ENCODE data around the gene JMJD8. TPM values are rescaled to one million over a fixed set of nuclear protein-coding genes. Genes with fewer than 3 reads are reported as not detected.

JMJD8 gene
- total RNA-seq, 2 donors from 2014 or later = 48.8 to 55.6 TPM

GRCh38 chr16:651844-652243 lies 32.3 kb downstream of the JMJD8 start:
- DNase-seq = no peak
- 94 to 99% methylated on average over 15 to 22 of the region's 22 CpGs for WGBS, 2 experiments (ENCODE audit: insufficient coverage in 1 of 2, insufficient read length in 1 of 2)
- no peaks in the 10 kb centered on the region for H3K27me3 Mint-ChIP-seq (ENCODE audit: insufficient read depth)
- no peak overlapping the region for H3K4me3 ChIP-seq (ENCODE audit: low read length)
- no peaks in the 10 kb centered on the region for H3K9me3 Mint-ChIP-seq
- no peaks in the 10 kb centered on the region for H3K4me1 Mint-ChIP-seq
- H3K36me3 Mint-ChIP-seq (ENCODE audit: low read depth) = no peaks in the 10 kb centered on the region
- no peak for TF ChIP-seq CTCF (conservative IDR thresholded peaks at IDR 0.05)
- no peaks in the 10 kb centered on the region for H3K36me3 ChIP-seq (ENCODE audit: control insufficient read depth, insufficient read depth, low read length)
- H3K4me3 Mint-ChIP-seq = no peak overlapping the region
- no peaks in the 10 kb centered on the region for H3K27me3 ChIP-seq (ENCODE audit: control insufficient read depth, insufficient read depth, low read length, poor library complexity, severe bottlenecking)
- no peak overlapping the region for H3K27ac Mint-ChIP-seq
- H3K9ac ChIP-seq (ENCODE audit: extremely low read depth, low read length, poor library complexity, severe bottlenecking) = no peak overlapping the region
- H3K27ac ChIP-seq (ENCODE audit: low read depth, low read length) = no peak overlapping the region
- H3K4me1 ChIP-seq (ENCODE audit: control insufficient read depth, insufficient read depth, low read length) = no peaks in the 10 kb centered on the region
- H3K9me3 ChIP-seq (ENCODE audit: control insufficient read depth, low read length) = no peaks in the 10 kb centered on the region

- no peaks in the 10 kb centered on the region for H3K4me1 ChIP-seq (ENCODE audit: control insufficient read depth, insufficient read depth, low read length)
- TF ChIP-seq CTCF (conservative IDR thresholded peaks at IDR 0.05) = no peak
- WGBS, 2 experiments (ENCODE audit: insufficient coverage in 1 of 2, insufficient read length in 1 of 2) = 12 to 29% methylated on average over 17 to 44 of the region's 44 CpGs
- H3K4me3 Mint-ChIP-seq = peak overlapping the region; percentile 68
- no peaks in the 10 kb centered on the region for H3K27me3 Mint-ChIP-seq (ENCODE audit: insufficient read depth)
- H3K4me3 ChIP-seq (ENCODE audit: low read length) = peak overlapping the region; percentile 87
- H3K36me3 Mint-ChIP-seq (ENCODE audit: low read depth) = no peaks in the 10 kb centered on the region
- H3K27me3 ChIP-seq (ENCODE audit: control insufficient read depth, insufficient read depth, low read length, poor library complexity, severe bottlenecking) = no peaks in the 10 kb centered on the region
- H3K9me3 Mint-ChIP-seq = no peaks in the 10 kb centered on the region
- H3K36me3 ChIP-seq (ENCODE audit: control insufficient read depth, insufficient read depth, low read length) = no peaks in the 10 kb centered on the region
- H3K4me1 Mint-ChIP-seq = no peaks in the 10 kb centered on the region
- H3K27ac Mint-ChIP-seq = no peak overlapping the region
- H3K9me3 ChIP-seq (ENCODE audit: control insufficient read depth, low read length) = no peaks in the 10 kb centered on the region
- H3K9ac ChIP-seq (ENCODE audit: extremely low read depth, low read length, poor library complexity, severe bottlenecking) = peak overlapping the region; percentile 74
- no peak overlapping the region for H3K27ac ChIP-seq (ENCODE audit: low read depth, low read length)
- no peak for DNase-seq
Measured at GRCh38 chr16:649631-650030, 34.5 kb downstream of the JMJD8 start.

- H3K9me3 ChIP-seq (ENCODE audit: control insufficient read depth, low read length) = no peaks in the 10 kb centered on the region
- no peaks in the 10 kb centered on the region for H3K9me3 Mint-ChIP-seq
- H3K27ac Mint-ChIP-seq = peak within 1 kb of the TSS; percentile 85
- H3K4me1 Mint-ChIP-seq = no peaks in the 10 kb centered on the region
- no peaks in the 10 kb centered on the region for H3K36me3 Mint-ChIP-seq (ENCODE audit: low read depth)
- peak within 1 kb of the TSS; percentile 66 for H3K27ac ChIP-seq (ENCODE audit: low read depth, low read length)
- H3K4me3 ChIP-seq (ENCODE audit: low read length) = peak within 1 kb of the TSS; percentile 87
- no peaks in the 10 kb centered on the region for H3K36me3 ChIP-seq (ENCODE audit: control insufficient read depth, insufficient read depth, low read length)
- peak within 1 kb of the TSS; percentile 74 for H3K9ac ChIP-seq (ENCODE audit: extremely low read depth, low read length, poor library complexity, severe bottlenecking)
- no peaks in the 10 kb centered on the region for H3K27me3 Mint-ChIP-seq (ENCODE audit: insufficient read depth)
- H3K4me3 Mint-ChIP-seq = peak within 1 kb of the TSS; percentile 68
- TF ChIP-seq CTCF (conservative IDR thresholded peaks at IDR 0.05) = no peak
- H3K27me3 ChIP-seq (ENCODE audit: control insufficient read depth, insufficient read depth, low read length, poor library complexity, severe bottlenecking) = no peaks in the 10 kb centered on the region
- H3K4me1 ChIP-seq (ENCODE audit: control insufficient read depth, insufficient read depth, low read length) = no peaks in the 10 kb centered on the region
- WGBS, 2 experiments (ENCODE audit: insufficient coverage in 1 of 2, insufficient read length in 1 of 2) = 3 to 4% methylated on average over 36 to 91 of the region's 91 CpGs
- peak; percentile 96 for DNase-seq
Measured at GRCh38 chr16:648781-649589, 35.1 kb downstream of the JMJD8 start, which contains the start of gene WDR90. TSS of gene WDR90 (plus strand) at chr16:649365. CDS start at chr16:649417, 52 bp downstream.
